OCI-LY1 (cell line): ENCODE results near the gene PAMR1.
"Not testable (repeated sequence)": the region's sequence is repeated elsewhere in the genome, so short reads cannot be mapped to it uniquely, and the experiment has no call there.

Experiments
- CTCF ChIP-seq: fragments of 200-600 bp; sonication (generic), shearing (Covaris generic); IDR thresholded peaks from 2 replicates; pipeline ENCODE4 v1.5.1; 2017; ENCODE audit warnings: mild to moderate bottlenecking, antibody characterized with exemption, low read length, moderate library complexity, mixed read lengths
- EZH2 ChIP-seq: fragments of 200-600 bp; sonication (generic), shearing (Covaris generic); IDR thresholded peaks from 2 replicates; pipeline ENCODE4 v1.8.0; 2017; ENCODE audit warnings: borderline replicate concordance, mixed run types, mild to moderate bottlenecking, antibody characterized with exemption, low read length, moderate library complexity, mixed read lengths

DNA sequence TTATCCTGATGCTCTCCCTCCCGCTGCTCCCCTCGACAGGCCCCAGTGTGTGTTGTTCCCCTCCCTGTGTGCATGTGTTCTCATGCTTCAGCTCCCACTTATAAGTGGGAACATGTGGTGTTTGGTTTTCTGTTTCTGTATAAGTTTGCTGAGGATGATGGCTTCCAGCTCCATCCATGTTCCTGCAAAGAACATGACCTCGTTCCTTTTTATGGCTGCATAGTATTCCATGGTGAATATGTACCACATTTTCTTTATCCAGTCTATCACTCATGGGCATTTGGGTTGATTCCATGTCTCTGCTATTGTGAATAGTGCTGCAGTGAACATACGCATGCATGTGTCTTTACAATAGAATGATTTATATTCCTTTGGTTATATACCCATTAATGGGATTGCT is 22.6 kb upstream of the PAMR1 start:
- not testable (repeated sequence) for TF ChIP-seq CTCF, EZH2
